ENCODE results near the gene TRIO. TPM values are rescaled to one million over a fixed set of nuclear protein-coding genes. Genes with fewer than 3 reads are reported as not detected.

TRIO gene
- total RNA-seq, 4 donors from 2014 or later: 21.2 to 105 (median 47.6) TPM

GRCh38 chr5:14504332-14504727, 361.2 kb downstream of the TRIO start:
- Histone ChIP-seq H3K4me1 (no peaks in the 10 kb centered on the region), H3K27me3 (no peaks in the 10 kb centered on the region), H3K9me3 (no peaks in the 10 kb centered on the region), H3K27ac (no peak overlapping the region), H3K36me3 (peaks cover under 1 to 94% (median 18%) of the 10 kb centered on the region in 3 donors), H3K4me3 (no peak overlapping the region)
- intact Hi-C loops (cut with DNase I): no loop called here
- WGBS, 2 donors: 85 to 100% methylated on average over 6 to 8 of the region's 8 CpGs
- TF ChIP-seq CTCF (IDR thresholded peaks at IDR 0.05) (no peak), POLR2A (IDR thresholded peaks at IDR 0.05) (no peak)
- DNase-seq: no peak

GRCh38 chr5:14504816-14505215, 361.7 kb downstream of the TRIO start:
- intact Hi-C loops (cut with DNase I): no loop called here
- TF ChIP-seq CTCF (IDR thresholded peaks at IDR 0.05) (no peak), POLR2A (IDR thresholded peaks at IDR 0.05) (no peak)
- Histone ChIP-seq H3K4me1 (no peaks in the 10 kb centered on the region), H3K27me3 (no peaks in the 10 kb centered on the region), H3K36me3 (peaks cover 0 to 90% (median 18%) of the 10 kb centered on the region in 3 donors), H3K9me3 (no peaks in the 10 kb centered on the region), H3K27ac (no peak overlapping the region), H3K4me3 (no peak overlapping the region)
- no peak for DNase-seq
- WGBS, 2 donors: 80 to 90% methylated on average over 1 to 10 of the region's 11 CpGs

- intact Hi-C loops (cut with DNase I): no loop called here
Measured at GRCh38 chr5:14505310-14506139, 362.4 kb downstream of the TRIO start.

GRCh38 chr5:14506140-14506538, 363.0 kb downstream of the TRIO start:
- peaks cover 0 to 79% (median 18%) of the 10 kb centered on the region in 3 donors for H3K36me3 ChIP-seq
- no peak for TF ChIP-seq POLR2A (IDR thresholded peaks at IDR 0.05)
- no peak for TF ChIP-seq CTCF (IDR thresholded peaks at IDR 0.05)
- intact Hi-C loops (cut with DNase I): no loop called here
- DNase-seq: no peak
- no peaks in the 10 kb centered on the region for H3K27me3 ChIP-seq
- no peaks in the 10 kb centered on the region for H3K4me1 ChIP-seq
- H3K4me3 ChIP-seq: no peak overlapping the region
- H3K9me3 ChIP-seq: no peaks in the 10 kb centered on the region
- no peak overlapping the region for H3K27ac ChIP-seq
- WGBS, 2 donors: 78 to 88% methylated on average over 5 to 7 of the region's 7 CpGs

More at GRCh38 chr5:14505310-14506139, 362.4 kb downstream of the TRIO start:
- no peaks in the 10 kb centered on the region for H3K4me1 ChIP-seq
- no peaks in the 10 kb centered on the region for H3K27me3 ChIP-seq
- 80 to 89% methylated on average over 14 to 19 of the region's 23 CpGs for WGBS, 2 donors
- peaks cover 0 to 84% (median 18%) of the 10 kb centered on the region in 3 donors for H3K36me3 ChIP-seq
- no peaks in the 10 kb centered on the region for H3K9me3 ChIP-seq
- no peak overlapping the region for H3K27ac ChIP-seq
- no peak for TF ChIP-seq POLR2A (IDR thresholded peaks at IDR 0.05)
- no peak for TF ChIP-seq CTCF (IDR thresholded peaks at IDR 0.05)
- H3K4me3 ChIP-seq: no peak overlapping the region
- DNase-seq: no peak

- Histone ChIP-seq H3K4me3 (no peak overlapping the region), H3K4me1 (no peaks in the 10 kb centered on the region), H3K9me3 (no peaks in the 10 kb centered on the region), H3K27me3 (no peaks in the 10 kb centered on the region), H3K36me3 (peaks cover 0 to 74% (median 18%) of the 10 kb centered on the region in 3 donors), H3K27ac (no peak overlapping the region)
- TF ChIP-seq CTCF (IDR thresholded peaks at IDR 0.05): no peak
- DNase-seq: no peak
- 91 to 95% methylated on average over 12 to 15 of the region's 16 CpGs for WGBS, 2 donors
- intact Hi-C loops (cut with DNase I): no loop called here
Measured at GRCh38 chr5:14506661-14507060, 363.5 kb downstream of the TRIO start.
